H9 (cell line): ENCODE measurements around the gene MKI67. TPM values are rescaled to one million over a fixed set of nuclear protein-coding genes. Genes with fewer than 3 reads are reported as not detected.

Experiments used
- DNase-seq: peaks from one replicate; pipeline ENCODE4 v3.0.0-alpha.2; 2017
- H2AFZ ChIP-seq: one replicate; pipeline ENCODE4 v1.6.1; 2013; ENCODE audit warnings: mild to moderate bottlenecking, low read length, control low read depth, moderate library complexity
- H2AK5ac ChIP-seq: 2 replicates; pipeline ENCODE4 v1.6.1; 2013; ENCODE audit warnings: low read length, control low read depth, mixed read lengths; ENCODE audit not compliant: insufficient read length
- H2BK120ac ChIP-seq: one replicate; pipeline ENCODE4 v1.6.1; 2013; ENCODE audit warnings: low read depth, mild to moderate bottlenecking, low read length, control low read depth, inconsistent platforms; ENCODE audit not compliant: poor library complexity, severe bottlenecking
- H2BK12ac ChIP-seq: 2 replicates; pipeline ENCODE4 v1.6.1; 2013; ENCODE audit warnings: low read length, control low read depth, mixed read lengths, low read depth; ENCODE audit not compliant: insufficient read length
- H2BK15ac ChIP-seq: 2 replicates; pipeline ENCODE4 v1.6.1; 2013; ENCODE audit warnings: low read depth, low read length, control low read depth
- H2BK20ac ChIP-seq: one replicate; pipeline ENCODE4 v1.6.1; 2013; ENCODE audit warnings: low read depth, mild to moderate bottlenecking, low read length, control low read depth, inconsistent platforms; ENCODE audit not compliant: poor library complexity, severe bottlenecking
- H2BK5ac ChIP-seq: 2 replicates; pipeline ENCODE4 v1.6.1; 2013; ENCODE audit warnings: low read length, control low read depth, mixed read lengths; ENCODE audit not compliant: insufficient read length
- H3K14ac ChIP-seq: 2 replicates; pipeline ENCODE4 v1.6.1; 2013; ENCODE audit warnings: low read length, control low read depth; ENCODE audit not compliant: insufficient read depth
- H3K18ac ChIP-seq: 2 replicates; pipeline ENCODE4 v1.6.1; 2013; ENCODE audit warnings: low read depth, mild to moderate bottlenecking, mixed read lengths, low read length, control low read depth; ENCODE audit not compliant: insufficient read length
- H3K23ac ChIP-seq: 2 replicates; pipeline ENCODE4 v1.6.1; 2013; ENCODE audit warnings: low read length, control low read depth, mixed read lengths, low read depth; ENCODE audit not compliant: insufficient read length
- H3K23me2 ChIP-seq: 2 replicates; pipeline ENCODE4 v1.6.1; 2013; ENCODE audit warnings: low read depth, mild to moderate bottlenecking, mixed read lengths, low read length, control low read depth; ENCODE audit not compliant: insufficient read length, poor library complexity, severe bottlenecking
- H3K27ac ChIP-seq: 2 replicates; pipeline ENCODE4 v1.5.1; 2013; ENCODE audit warnings: low read length, control low read depth, mixed read lengths, low read depth; ENCODE audit not compliant: insufficient read length
- H3K27me3 ChIP-seq: 2 replicates; pipeline ENCODE4 v1.6.1; 2013; ENCODE audit warnings: low read length, control low read depth, inconsistent platforms; ENCODE audit not compliant: insufficient read depth
- H3K4ac ChIP-seq: 2 replicates; pipeline ENCODE4 v1.6.1; 2013; ENCODE audit warnings: low read depth, mild to moderate bottlenecking, control low read depth, inconsistent platforms, low read length, moderate library complexity
- H3K4me1 ChIP-seq: 2 replicates; pipeline ENCODE4 v1.6.1; 2013; ENCODE audit warnings: low read length, control low read depth, inconsistent platforms; ENCODE audit not compliant: insufficient read depth
- H3K4me2 ChIP-seq: 2 replicates; pipeline ENCODE4 v1.6.1; 2013; ENCODE audit warnings: low read length, control low read depth, mixed read lengths; ENCODE audit not compliant: insufficient read length, insufficient read depth
- H3K56ac ChIP-seq: 2 replicates; pipeline ENCODE4 v1.6.1; 2013; ENCODE audit warnings: low read depth, mild to moderate bottlenecking, mixed read lengths, low read length, control low read depth; ENCODE audit not compliant: insufficient read length
- H3K79me1 ChIP-seq: 2 replicates; pipeline ENCODE4 v1.6.1; 2013; ENCODE audit warnings: low read depth, mild to moderate bottlenecking, moderate library complexity, low read length, control low read depth, inconsistent platforms; ENCODE audit not compliant: insufficient read depth, poor library complexity, severe bottlenecking
- H3K79me2 ChIP-seq: 2 replicates; pipeline ENCODE4 v1.6.1; 2013; ENCODE audit warnings: low read length, control low read depth, inconsistent platforms; ENCODE audit not compliant: insufficient read depth
- H3K9ac ChIP-seq: 2 replicates; pipeline ENCODE4 v1.6.1; 2013; ENCODE audit warnings: low read length, control low read depth, mixed read lengths; ENCODE audit not compliant: insufficient read length; ENCODE audit errors: extremely low read depth
- H3K9me3 ChIP-seq: one replicate; pipeline ENCODE4 v1.6.1; 2013; ENCODE audit warnings: low read depth, low read length, inconsistent platforms; ENCODE audit not compliant: control insufficient read depth
- H3T11ph ChIP-seq: one replicate; pipeline ENCODE4 v1.6.1; 2013; ENCODE audit warnings: mild to moderate bottlenecking, low read length, control low read depth, inconsistent platforms
- H4K20me1 ChIP-seq: one replicate; pipeline ENCODE4 v1.6.1; 2013; ENCODE audit not compliant: control insufficient read depth, insufficient read length, insufficient read depth
- H4K5ac ChIP-seq: 2 replicates; pipeline ENCODE4 v1.6.1; 2013; ENCODE audit warnings: low read depth, mild to moderate bottlenecking, mixed read lengths, low read length, control low read depth; ENCODE audit not compliant: insufficient read length
- H4K8ac ChIP-seq: replicated peaks from 2 replicates; pipeline ENCODE4 v1.6.1; 2013; ENCODE audit warnings: low read length, control low read depth, mixed read lengths, low read depth; ENCODE audit not compliant: insufficient read length
- H4K91ac ChIP-seq: 2 replicates; pipeline ENCODE4 v1.6.1; 2013; ENCODE audit warnings: low read depth, mild to moderate bottlenecking, moderate library complexity, mixed read lengths, low read length, control low read depth; ENCODE audit not compliant: insufficient read length
- H3K27ac Mint-ChIP-seq, 3 experiments: 2 replicates in 2 of 3; 3 replicates in 1 of 3; pipeline ENCODE4 v1.8.0; 2020 to 2021; ENCODE audit warnings: mixed read lengths in 3 of 3, mild to moderate bottlenecking in 1 of 3, moderate library complexity in 1 of 3
- H3K27me3 Mint-ChIP-seq: 2 replicates; pipeline ENCODE4 v1.8.0; 2021; ENCODE audit warnings: low read depth, mild to moderate bottlenecking, moderate library complexity, mixed read lengths
- H3K36me3 Mint-ChIP-seq, 3 experiments: 2 replicates in 2 of 3; 3 replicates in 1 of 3; pipeline ENCODE4 v1.8.0; 2020 to 2021; ENCODE audit warnings: low read depth in 3 of 3, mixed read lengths in 3 of 3; ENCODE audit not compliant: insufficient read depth in 1 of 3
- H3K4me1 Mint-ChIP-seq, 2 experiments: 2 replicates each; pipeline ENCODE4 v1.8.0; 2020; ENCODE audit warnings: mixed read lengths in 2 of 2
- H3K4me3 Mint-ChIP-seq, 2 experiments: 2 replicates in 1 of 2; 3 replicates in 1 of 2; pipeline ENCODE4 v1.8.0; 2020 to 2021; ENCODE audit warnings: mild to moderate bottlenecking in 2 of 2, mixed read lengths in 2 of 2, moderate library complexity in 1 of 2
- H3K9me3 Mint-ChIP-seq, 2 experiments: 2 replicates in 1 of 2; 3 replicates in 1 of 2; pipeline ENCODE4 v1.8.0; 2020; ENCODE audit warnings: mild to moderate bottlenecking in 2 of 2, mixed read lengths in 2 of 2, moderate library complexity in 1 of 2
- WGBS: extraction: QIAGEN DNeasy Blood & Tissue Kit; methylation state at CpG from one replicate; pipeline ENCODE4 v1.1.7; 2013; ENCODE audit warnings: missing lambda C conversion rate, low lambda C conversion rate, mixed read lengths; ENCODE audit not compliant: insufficient read length; ENCODE audit errors: extremely low coverage; 5-methylcytosine and 5-hydroxymethylcytosine counted together
- total RNA-seq: library from RNA; stranded (reverse); gene quantifications from 2 replicates; pipeline ENCODE4 v1.2.1, GENCODE V29; 2021
- TF ChIP-seq, protein P1 (sequence below): fragments of 200-600 bp; sonication (generic); conservative IDR thresholded peaks from 3 replicates; pipeline ENCODE4 v1.8.0; 2021; ENCODE audit warnings: antibody characterized with exemption, mild to moderate bottlenecking

The MKI67 gene
- total RNA-seq, 1 experiment from 2014 or later, result 108 TPM

GRCh38 chr10:128172756-128173155, 46.5 kb upstream of the MKI67 start:
- Histone ChIP-seq H2BK12ac (no peak overlapping the region), H3K14ac (no peak overlapping the region), H3K4me2 (no peak overlapping the region), H3K27me3 (no peaks in the 10 kb centered on the region), H2BK15ac (no peak overlapping the region), H4K20me1 (no peaks in the 10 kb centered on the region), H3K79me1 (no peaks in the 10 kb centered on the region), H2AFZ (no peak overlapping the region), H3K79me2 (no peaks in the 10 kb centered on the region), H2BK120ac (no peak overlapping the region), H4K91ac (no peak overlapping the region), H4K8ac (no peak overlapping the region), H2BK20ac (no peak overlapping the region), H3K9ac (no peak overlapping the region), H3T11ph (no peak overlapping the region), H3K23me2 (no peaks in the 10 kb centered on the region), H3K9me3 (peaks cover 23% of the 10 kb centered on the region), H4K5ac (no peak overlapping the region), H3K56ac (no peak overlapping the region), H3K4ac (no peak overlapping the region), H3K27ac (no peak overlapping the region), H3K18ac (no peak overlapping the region), H2BK5ac (no peak overlapping the region), H2AK5ac (no peak overlapping the region), H3K23ac (no peak overlapping the region), H3K4me1 (no peaks in the 10 kb centered on the region)
- Mint-ChIP-seq H3K36me3 (peaks cover 8 to 31% (median 20%) of the 10 kb centered on the region in 3 experiments), H3K9me3 (peaks cover 28 to 36% of the 10 kb centered on the region in 2 experiments), H3K4me3 (no peak overlapping the region), H3K4me1 (peaks cover 0 to 4% of the 10 kb centered on the region in 2 experiments; a peak in 1 of 4 replicates), H3K27ac (no peak overlapping the region), H3K27me3 (peaks cover 5% of the 10 kb centered on the region)
- TF ChIP-seq, protein P1, sequence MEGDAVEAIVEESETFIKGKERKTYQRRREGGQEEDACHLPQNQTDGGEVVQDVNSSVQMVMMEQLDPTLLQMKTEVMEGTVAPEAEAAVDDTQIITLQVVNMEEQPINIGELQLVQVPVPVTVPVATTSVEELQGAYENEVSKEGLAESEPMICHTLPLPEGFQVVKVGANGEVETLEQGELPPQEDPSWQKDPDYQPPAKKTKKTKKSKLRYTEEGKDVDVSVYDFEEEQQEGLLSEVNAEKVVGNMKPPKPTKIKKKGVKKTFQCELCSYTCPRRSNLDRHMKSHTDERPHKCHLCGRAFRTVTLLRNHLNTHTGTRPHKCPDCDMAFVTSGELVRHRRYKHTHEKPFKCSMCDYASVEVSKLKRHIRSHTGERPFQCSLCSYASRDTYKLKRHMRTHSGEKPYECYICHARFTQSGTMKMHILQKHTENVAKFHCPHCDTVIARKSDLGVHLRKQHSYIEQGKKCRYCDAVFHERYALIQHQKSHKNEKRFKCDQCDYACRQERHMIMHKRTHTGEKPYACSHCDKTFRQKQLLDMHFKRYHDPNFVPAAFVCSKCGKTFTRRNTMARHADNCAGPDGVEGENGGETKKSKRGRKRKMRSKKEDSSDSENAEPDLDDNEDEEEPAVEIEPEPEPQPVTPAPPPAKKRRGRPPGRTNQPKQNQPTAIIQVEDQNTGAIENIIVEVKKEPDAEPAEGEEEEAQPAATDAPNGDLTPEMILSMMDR, result no peak
- DNase-seq, result no peak
- WGBS, result no CpG with 5 or more reads among the region's 1 CpG
